GM12864 (cell line): ENCODE measurements around the gene NPFFR1.

Experiments used
- DNase-seq: peaks from one replicate; pipeline ENCODE4 v3.0.0-alpha.2; 2011; ENCODE audit warnings: low read depth
- H3K4me3 ChIP-seq: 2 replicates; pipeline ENCODE4 v1.5.1; 2011; ENCODE audit warnings: mild to moderate bottlenecking, low read depth, low read length, control low read depth
- CTCF ChIP-seq: IDR thresholded peaks from 2 replicates; pipeline ENCODE4 v1.5.1; 2011; ENCODE audit warnings: low read depth, mild to moderate bottlenecking, moderate library complexity, low read length, control low read depth, inconsistent platforms; ENCODE audit errors: missing control alignments

NPFFR1 gene

GRCh38 chr10:70306886-70307520 lies 23.2 kb upstream of the NPFFR1 start:
- no peak overlapping the region for H3K4me3 ChIP-seq
- no peak for TF ChIP-seq CTCF
- DNase-seq: no peak

- no peak for TF ChIP-seq CTCF
- H3K4me3 ChIP-seq: no peak overlapping the region
- DNase-seq: no peak
These were observed 22.4 kb upstream of the NPFFR1 start for GRCh38 chr10:70306181-70306705.

- no peak overlapping the region for H3K4me3 ChIP-seq
- no peak for TF ChIP-seq CTCF
- no peak for DNase-seq
These were observed 19.9 kb upstream of the NPFFR1 start for GRCh38 chr10:70303730-70304129.

- no peak overlapping the region for H3K4me3 ChIP-seq
- TF ChIP-seq CTCF: no peak
- no peak for DNase-seq
These were observed 18.5 kb upstream of the NPFFR1 start for GRCh38 chr10:70302292-70302691.

GRCh38 chr10:70300908-70301597 lies 17.2 kb upstream of the NPFFR1 start:
- H3K4me3 ChIP-seq: no peak overlapping the region
- DNase-seq: no peak
- TF ChIP-seq CTCF: no peak

- H3K4me3 ChIP-seq: no peak overlapping the region
- no peak for DNase-seq
- TF ChIP-seq CTCF: no peak
These were observed 16.7 kb upstream of the NPFFR1 start for GRCh38 chr10:70300461-70300860.
